Activated naive CD4-positive, alpha-beta T cell treated with anti-CD3 and anti-CD28 coated beads, Interleukin-2, amount 50 U/mL, for 72 hours (primary cell): Measurements from ENCODE around the gene NBPF1. TPM values are rescaled to one million over a fixed set of nuclear protein-coding genes. Genes with fewer than 3 reads are reported as not detected.
"Not testable (repeated sequence)": the region's sequence is repeated elsewhere in the genome, so short reads cannot be mapped to it uniquely, and the experiment has no call there.

Source experiments
- ATAC-seq, 2 donors: fragments of 150-1000 bp; cut with Tn5 transposase; 2 replicates each; pipeline ENCODE4 v1.10.0; 2021; ENCODE audit warnings: mild to moderate bottlenecking in 2 of 2, moderate library complexity in 2 of 2
- DNase-seq, 2 donors: peaks; one replicate each; pipeline ENCODE4 v3.0.0; 2021 to 2022; ENCODE audit warnings: low spot score in 2 of 2
- H3K27ac Mint-ChIP-seq, 2 donors: one replicate each; pipeline ENCODE4 v1.8.0; 2022; ENCODE audit warnings: mild to moderate bottlenecking in 2 of 2, mixed read lengths in 2 of 2
- H3K36me3 Mint-ChIP-seq, 2 donors: one replicate each; pipeline ENCODE4 v1.8.0; 2022; ENCODE audit warnings: mixed read lengths in 2 of 2
- H3K9me3 Mint-ChIP-seq, 2 donors: one replicate each; pipeline ENCODE4 v1.8.0; 2022; ENCODE audit warnings: mixed read lengths in 2 of 2
- total RNA-seq, 2 donors: library from RNA; stranded (reverse); gene quantifications; one replicate each; pipeline ENCODE4 v1.2.3, GENCODE V29; 2022

The NBPF1 gene
- total RNA-seq, 2 donors from 2014 or later, result 6.2 to 6.5 TPM

GRCh38 chr1:16614361-16615252 is 1.2 kb upstream of the NBPF1 start:
- ATAC-seq (no peak), DNase-seq (peak; percentile 24 to 54)
- H3K27ac Mint-ChIP-seq, result no peak overlapping the region
- no peaks in the 10 kb centered on the region for H3K9me3 Mint-ChIP-seq
- no peaks in the 10 kb centered on the region for H3K36me3 Mint-ChIP-seq

GRCh38 chr1:16612332-16613172 is 812 bp downstream of the NBPF1 start:
- Mint-ChIP-seq H3K9me3 (no peaks in the 10 kb centered on the region), H3K27ac (no peak overlapping the region), H3K36me3 (no peaks in the 10 kb centered on the region)
- DNase-seq (peak; percentile 64 to 81), ATAC-seq (peak in 1 of 2 donors; percentile 50)

GRCh38 chr1:16611981-16612331 is 1.4 kb downstream of the NBPF1 start:
- DNase-seq, result peak; percentile 22 to 57
- not testable (repeated sequence) for H3K36me3 Mint-ChIP-seq, H3K27ac Mint-ChIP-seq, H3K9me3 Mint-ChIP-seq, ATAC-seq

DNA sequence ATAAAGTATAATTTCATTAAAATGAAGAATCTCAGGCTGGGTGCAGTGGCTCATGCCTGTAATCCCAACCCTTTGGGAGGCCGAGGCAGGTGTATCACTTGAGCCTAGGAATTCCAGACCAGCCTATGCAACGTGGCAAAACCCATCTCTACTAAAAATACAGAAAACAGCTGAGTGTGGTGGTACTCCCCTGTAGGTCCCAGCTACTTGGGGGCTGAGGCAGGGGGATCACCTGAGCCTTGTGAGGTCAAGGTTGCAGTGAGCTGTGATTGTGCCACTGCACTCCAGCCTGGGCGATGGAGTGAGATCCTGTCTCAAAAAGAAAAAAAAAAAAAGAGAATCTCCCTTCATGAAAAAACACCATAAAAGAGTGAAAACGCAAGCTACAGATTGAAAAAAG is 2.2 kb downstream of the NBPF1 start:
- not testable (repeated sequence) for H3K9me3 Mint-ChIP-seq, ATAC-seq, H3K36me3 Mint-ChIP-seq, H3K27ac Mint-ChIP-seq
- peak in 1 of 2 donors; percentile 2 for DNase-seq

DNA sequence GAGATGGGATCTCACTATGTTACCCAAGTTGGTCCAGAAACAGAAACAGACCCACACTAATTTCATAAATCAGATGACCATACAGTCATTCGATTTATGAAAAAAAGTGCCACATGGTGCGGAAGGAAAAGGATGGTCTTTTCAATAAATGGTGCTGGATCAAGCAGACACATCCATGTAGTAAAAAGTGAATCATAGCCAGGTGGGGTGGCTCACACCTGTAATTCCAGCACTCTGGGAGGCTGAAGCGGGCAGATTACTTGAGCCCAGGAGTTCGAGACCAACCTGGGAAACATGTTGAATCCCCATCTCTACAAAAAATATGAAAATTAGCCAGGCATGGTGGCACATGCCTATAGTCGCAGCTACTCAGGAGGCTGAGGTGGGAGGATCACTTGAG is 2.8 kb downstream of the NBPF1 start:
- not testable (repeated sequence) for H3K36me3 Mint-ChIP-seq, H3K9me3 Mint-ChIP-seq, DNase-seq, ATAC-seq, H3K27ac Mint-ChIP-seq

GRCh38 chr1:16609761-16610160 is 3.6 kb downstream of the NBPF1 start:
- ATAC-seq, H3K9me3 Mint-ChIP-seq, H3K36me3 Mint-ChIP-seq, H3K27ac Mint-ChIP-seq: not testable (repeated sequence)
- peak; percentile 2 to 53 for DNase-seq

- H3K9me3 Mint-ChIP-seq, result no peaks in the 10 kb centered on the region
- no peak for ATAC-seq
- DNase-seq, result peak in 1 of 2 donors; percentile 4
- no peak overlapping the region for H3K27ac Mint-ChIP-seq
- no peaks in the 10 kb centered on the region for H3K36me3 Mint-ChIP-seq
Observed at GRCh38 chr1:16608838-16609560, 4.4 kb downstream of the NBPF1 start.

DNA sequence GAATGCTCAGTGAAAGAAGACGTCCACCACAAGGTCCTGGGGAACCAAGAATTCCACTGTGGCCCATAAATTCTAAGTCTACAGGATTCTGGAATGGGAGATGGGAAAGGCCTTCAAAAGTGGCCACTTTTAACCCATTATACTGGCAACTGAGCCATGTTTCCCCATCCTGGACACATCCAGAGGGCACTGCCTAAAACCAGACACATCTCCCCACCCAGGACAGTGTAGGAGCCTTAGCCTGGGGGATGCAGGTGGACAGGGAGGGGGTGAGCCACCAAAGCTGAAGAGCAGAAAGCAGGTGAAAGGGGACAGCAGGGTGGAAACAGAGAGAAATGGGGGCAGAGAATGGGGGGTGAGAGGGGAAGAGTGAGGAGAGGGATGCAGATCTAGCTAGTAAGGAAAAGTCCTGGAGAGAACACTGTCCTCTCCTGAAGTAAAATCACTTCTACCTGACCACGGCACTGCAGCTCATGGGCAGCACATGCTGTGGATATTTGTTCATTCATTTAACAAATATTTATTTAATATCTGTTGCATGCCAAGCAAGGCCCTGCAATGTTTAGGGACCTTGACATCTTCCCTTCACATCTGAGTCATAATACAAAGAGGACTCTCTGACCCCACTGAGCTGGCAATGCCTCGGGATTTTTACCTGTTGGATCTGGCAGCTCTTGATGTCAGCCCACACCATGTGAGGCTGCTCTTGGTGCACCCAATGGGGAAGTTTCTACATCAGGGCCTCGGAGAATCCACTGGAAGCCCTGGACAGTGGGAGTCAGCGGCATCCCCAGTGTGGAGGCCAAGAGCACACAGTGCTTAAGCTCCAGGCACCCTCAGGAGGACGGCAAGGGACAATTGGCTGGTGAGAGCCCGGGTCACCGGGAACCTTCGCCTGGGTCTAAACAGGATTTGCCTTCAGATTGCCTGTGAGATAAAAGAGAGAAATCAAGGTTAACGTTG is 5.2 kb downstream of the NBPF1 start:
- H3K27ac Mint-ChIP-seq, H3K36me3 Mint-ChIP-seq, H3K9me3 Mint-ChIP-seq, ATAC-seq: not testable (repeated sequence)
- peak in 1 of 2 donors; percentile 13 for DNase-seq

- no peaks in the 10 kb centered on the region for H3K9me3 Mint-ChIP-seq
- H3K27ac Mint-ChIP-seq, result no peak overlapping the region
- DNase-seq, result peak in 1 of 2 donors; percentile 14
- ATAC-seq, result no peak
- no peaks in the 10 kb centered on the region for H3K36me3 Mint-ChIP-seq
Observed at GRCh38 chr1:16607433-16607851, 5.9 kb downstream of the NBPF1 start.

- H3K36me3 Mint-ChIP-seq, H3K9me3 Mint-ChIP-seq, H3K27ac Mint-ChIP-seq, ATAC-seq: not testable (repeated sequence)
- DNase-seq, result peak in 1 of 2 donors; percentile 14
Observed at GRCh38 chr1:16606666-16607432, 6.5 kb downstream of the NBPF1 start.

- Mint-ChIP-seq H3K36me3 (no peaks in the 10 kb centered on the region), H3K27ac (no peak overlapping the region), H3K9me3 (no peaks in the 10 kb centered on the region)
- ATAC-seq, result no peak
- no peak for DNase-seq
Observed at GRCh38 chr1:16605532-16606505, 7.5 kb downstream of the NBPF1 start.

GRCh38 chr1:16605213-16605525 is 8.2 kb downstream of the NBPF1 start:
- no peaks in the 10 kb centered on the region for H3K36me3 Mint-ChIP-seq
- ATAC-seq (no peak), DNase-seq (no peak)
- H3K27ac Mint-ChIP-seq, result no peak overlapping the region
- no peaks in the 10 kb centered on the region for H3K9me3 Mint-ChIP-seq

DNA sequence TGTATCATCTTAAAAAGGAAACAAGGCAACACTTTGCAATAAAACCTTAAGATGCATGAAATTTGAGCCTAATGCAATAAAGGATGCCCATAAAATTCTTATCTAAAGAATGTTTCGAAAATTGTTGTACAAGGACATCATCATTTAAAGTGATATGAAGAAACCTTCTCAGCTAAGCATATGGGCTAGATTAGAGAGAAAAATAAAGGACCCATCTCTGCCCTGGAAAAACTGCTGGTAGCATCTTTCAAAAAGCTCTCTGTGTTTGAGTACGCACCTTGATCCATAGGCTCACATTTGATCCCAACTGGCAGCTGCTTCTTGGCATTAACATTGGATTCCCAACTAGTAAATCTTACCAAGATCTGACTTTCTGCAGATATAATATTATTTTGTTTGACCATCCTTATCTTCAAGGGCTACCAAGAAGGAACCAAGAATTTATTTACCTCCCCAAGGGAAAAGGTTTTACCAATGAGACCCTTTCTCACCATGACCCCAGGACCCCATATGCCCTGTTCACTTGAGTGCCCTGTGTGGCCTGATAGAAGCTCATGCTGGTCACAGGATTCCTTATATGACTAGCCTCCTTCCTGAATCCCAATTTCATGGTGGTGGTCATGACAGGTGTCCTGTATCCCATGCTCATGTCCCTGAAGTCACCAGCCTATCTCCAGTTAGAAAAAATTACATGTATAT is 8.7 kb downstream of the NBPF1 start:
- H3K9me3 Mint-ChIP-seq, H3K36me3 Mint-ChIP-seq, H3K27ac Mint-ChIP-seq, ATAC-seq: not testable (repeated sequence)
- peak in 1 of 2 donors; percentile 11 for DNase-seq

- not testable (repeated sequence) for H3K9me3 Mint-ChIP-seq, H3K27ac Mint-ChIP-seq, H3K36me3 Mint-ChIP-seq, DNase-seq, ATAC-seq
Observed at GRCh38 chr1:16603623-16604022, 9.7 kb downstream of the NBPF1 start.
